Measurements from ENCODE around the gene STARD9.

The STARD9 gene

GRCh38 chr15:42696626-42697025 lies 121.2 kb downstream of the STARD9 start:
- DNase-seq, result no peak

GRCh38 chr15:42704492-42704926 lies 129.1 kb downstream of the STARD9 start:
- peak; percentile 44 for DNase-seq

- DNase-seq, result no peak
Measured at GRCh38 chr15:42705336-42705735, 129.9 kb downstream of the STARD9 start.

GRCh38 chr15:42707068-42707467 lies 131.7 kb downstream of the STARD9 start:
- DNase-seq, result no peak

- no peak for DNase-seq
Measured at GRCh38 chr15:42707873-42708544, 132.6 kb downstream of the STARD9 start.

GRCh38 chr15:42710662-42711061 lies 135.3 kb downstream of the STARD9 start:
- DNase-seq, result no peak

GRCh38 chr15:42711746-42712145 lies 136.3 kb downstream of the STARD9 start:
- no peak for DNase-seq

GRCh38 chr15:42712584-42712983 lies 137.2 kb downstream of the STARD9 start:
- DNase-seq, result no peak

GRCh38 chr15:42716125-42716524 lies 140.7 kb downstream of the STARD9 start:
- no peak for DNase-seq

GRCh38 chr15:42716626-42717025 lies 141.2 kb downstream of the STARD9 start:
- no peak for DNase-seq

- no peak for DNase-seq
Measured at GRCh38 chr15:42719043-42719442, 143.6 kb downstream of the STARD9 start.

- DNase-seq, result no peak
Measured at GRCh38 chr15:42720071-42720470, 144.7 kb downstream of the STARD9 start.

GRCh38 chr15:42721016-42721415 lies 145.6 kb downstream of the STARD9 start:
- DNase-seq, result no peak

GRCh38 chr15:42721916-42722315 lies 146.5 kb downstream of the STARD9 start:
- DNase-seq, result no peak

- no peak for DNase-seq
Measured at GRCh38 chr15:42723068-42723467, 147.7 kb downstream of the STARD9 start.

GRCh38 chr15:42724276-42724675 lies 148.9 kb downstream of the STARD9 start:
- no peak for DNase-seq

GRCh38 chr15:42725331-42725903 lies 150.0 kb downstream of the STARD9 start:
- DNase-seq, result no peak

GRCh38 chr15:42726114-42726513 lies 150.7 kb downstream of the STARD9 start:
- DNase-seq, result no peak

- no peak for DNase-seq
Measured at GRCh38 chr15:42727750-42728381, 152.5 kb downstream of the STARD9 start.

- DNase-seq, result no peak
Measured at GRCh38 chr15:42728560-42728959, 153.2 kb downstream of the STARD9 start.

- no peak for DNase-seq
Measured at GRCh38 chr15:42728972-42729371, 153.6 kb downstream of the STARD9 start.

- DNase-seq, result no peak
Measured at GRCh38 chr15:42729409-42729808, 154.0 kb downstream of the STARD9 start.

- no peak for DNase-seq
Measured at GRCh38 chr15:42730135-42730534, 154.7 kb downstream of the STARD9 start.

- DNase-seq, result no peak
Measured at GRCh38 chr15:42730536-42730935, 155.1 kb downstream of the STARD9 start.
